Measurements from ENCODE around the gene CENPT. TPM values are rescaled to one million over a fixed set of nuclear protein-coding genes. Genes with fewer than 3 reads are reported as not detected.

CENPT gene
- total RNA-seq, 1 experiment from 2014 or later, result 60.9 TPM

- peaks cover 4% of the 10 kb centered on the region; the same call in 1 of the 2 replicates for H3K79me2 ChIP-seq (ENCODE audit: insufficient read depth, low read length)
- peak; percentile 44 for TF ChIP-seq CTCF (conservative IDR thresholded peaks at IDR 0.05)
- no peak overlapping the region for H3K56ac ChIP-seq (ENCODE audit: insufficient read length, low read depth, low read length)
- H2BK15ac ChIP-seq (ENCODE audit: low read depth, low read length), result no peak overlapping the region
- no peak overlapping the region for H4K91ac ChIP-seq (ENCODE audit: insufficient read length, low read depth, low read length)
- Mint-ChIP-seq H3K4me1 (peaks cover 38 to 45% of the 10 kb centered on the region in 2 experiments), H3K27me3 (ENCODE audit: low read depth) (no peaks in the 10 kb centered on the region), H3K36me3 (ENCODE audit: insufficient read depth in 1 of 3, low read depth in 3 of 3) (peaks cover 0 to 7% (median 4%) of the 10 kb centered on the region in 3 experiments; a peak in 4 of 7 replicates), H3K9me3 (no peaks in the 10 kb centered on the region), H3K27ac (peak overlapping the region in 2 of 3 experiments; percentile 76 to 92; a peak in 3 of 7 replicates), H3K4me3 (peak overlapping the region; percentile 90 to 92)
- DNase-seq, result peak; percentile 68
- peak overlapping the region; percentile 85 for H3K4me2 ChIP-seq (ENCODE audit: insufficient read depth, insufficient read length, low read length)
- peaks cover 14% of the 10 kb centered on the region for H3K23me2 ChIP-seq (ENCODE audit: insufficient read length, low read depth, low read length, poor library complexity, severe bottlenecking)
- H3T11ph ChIP-seq (ENCODE audit: low read length), result no peak overlapping the region
- H3K4ac ChIP-seq (ENCODE audit: low read depth, low read length), result no peak overlapping the region
- H4K5ac ChIP-seq (ENCODE audit: insufficient read length, low read depth, low read length), result no peak overlapping the region
- no peak overlapping the region for H4K8ac ChIP-seq (replicated peaks; ENCODE audit: insufficient read length, low read depth, low read length)
- no peak overlapping the region for H2AK5ac ChIP-seq (ENCODE audit: insufficient read length, low read length)
- H2BK5ac ChIP-seq (ENCODE audit: insufficient read length, low read length), result no peak overlapping the region
- H3K9ac ChIP-seq (ENCODE audit: extremely low read depth, insufficient read length, low read length), result peak overlapping the region; percentile 73
- H3K18ac ChIP-seq (ENCODE audit: insufficient read length, low read depth, low read length), result no peak overlapping the region
- peaks cover 10% of the 10 kb centered on the region; the same call in 1 of the 2 replicates for H3K4me1 ChIP-seq (ENCODE audit: insufficient read depth, low read length)
- H3K27me3 ChIP-seq (ENCODE audit: insufficient read depth, low read length), result no peaks in the 10 kb centered on the region
- H3K14ac ChIP-seq (ENCODE audit: insufficient read depth, low read length), result peak overlapping the region; percentile 76
- H3K9me3 ChIP-seq (ENCODE audit: control insufficient read depth, low read depth, low read length), result no peaks in the 10 kb centered on the region
- no peak overlapping the region for H2BK20ac ChIP-seq (ENCODE audit: low read depth, low read length, poor library complexity, severe bottlenecking)
- H2AFZ ChIP-seq (ENCODE audit: low read length), result no peak overlapping the region
- H3K79me1 ChIP-seq (ENCODE audit: insufficient read depth, low read depth, low read length, poor library complexity, severe bottlenecking), result no peaks in the 10 kb centered on the region
- no peak overlapping the region for H3K23ac ChIP-seq (ENCODE audit: insufficient read length, low read depth, low read length)
- H4K20me1 ChIP-seq (ENCODE audit: control insufficient read depth, insufficient read depth, insufficient read length), result no peaks in the 10 kb centered on the region
- WGBS (ENCODE audit: extremely low coverage, insufficient read length, low lambda C conversion rate), result no CpG with 5 or more reads among the region's 67 CpGs
- H2BK120ac ChIP-seq (ENCODE audit: low read depth, low read length, poor library complexity, severe bottlenecking), result no peak overlapping the region
- no peak overlapping the region for H3K27ac ChIP-seq (ENCODE audit: insufficient read length, low read depth, low read length)
- H2BK12ac ChIP-seq (ENCODE audit: insufficient read length, low read depth, low read length), result no peak overlapping the region
These were observed 4.8 kb downstream of the CENPT start for GRCh38 chr16:67842509-67843342.
